GM18870 (cell line): Measurements from ENCODE around the gene ZNF469.

ENCODE experiments used
- ATAC-seq: cut with Tn5 transposase; IDR thresholded peaks from one replicate; pipeline ENCODE4 v1.9.1; 2021; ENCODE audit warnings: moderate library complexity; ENCODE audit not compliant: unreplicated experiment

ZNF469 gene

DNA sequence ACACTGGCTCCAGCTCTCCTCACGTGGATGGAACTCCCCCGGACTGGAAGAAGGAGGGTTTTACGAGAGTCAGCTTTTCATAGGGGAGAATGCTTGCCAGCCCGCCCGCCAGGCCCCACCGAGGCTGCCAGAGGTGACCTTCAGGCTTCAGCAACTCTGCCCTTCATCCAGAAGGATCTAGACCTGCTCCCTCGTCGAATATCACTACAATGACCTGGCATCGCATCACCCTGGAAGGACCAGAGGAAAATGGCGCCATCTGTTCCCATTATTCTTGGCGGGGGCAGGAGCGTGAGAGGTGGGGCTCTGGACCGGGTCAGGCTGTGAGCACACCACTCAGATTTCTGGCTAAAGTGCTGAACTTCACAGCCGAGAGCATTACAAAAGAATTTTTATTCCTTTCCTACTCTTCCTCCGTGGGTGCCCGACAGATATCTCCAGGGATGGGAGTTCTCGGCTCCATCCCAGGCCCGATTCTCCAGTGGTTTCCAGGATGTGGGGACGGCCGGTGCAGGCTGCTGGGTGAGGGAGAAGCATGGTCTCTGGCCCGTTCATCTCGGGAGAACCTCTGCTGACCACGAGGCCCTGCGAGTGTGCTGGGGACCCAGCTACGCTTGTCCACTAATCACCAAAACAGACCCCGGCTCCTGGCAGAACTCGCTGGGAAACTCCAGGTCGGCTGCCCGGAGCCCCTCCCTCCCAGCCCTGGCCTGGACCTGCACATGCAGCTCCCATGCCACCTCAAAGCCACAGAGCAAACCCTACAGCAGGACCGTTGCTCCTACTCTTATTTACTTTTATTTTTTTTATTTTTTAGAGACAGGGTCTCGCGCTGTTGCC is 36.8 kb upstream of the ZNF469 start:
- no peak for ATAC-seq

DNA sequence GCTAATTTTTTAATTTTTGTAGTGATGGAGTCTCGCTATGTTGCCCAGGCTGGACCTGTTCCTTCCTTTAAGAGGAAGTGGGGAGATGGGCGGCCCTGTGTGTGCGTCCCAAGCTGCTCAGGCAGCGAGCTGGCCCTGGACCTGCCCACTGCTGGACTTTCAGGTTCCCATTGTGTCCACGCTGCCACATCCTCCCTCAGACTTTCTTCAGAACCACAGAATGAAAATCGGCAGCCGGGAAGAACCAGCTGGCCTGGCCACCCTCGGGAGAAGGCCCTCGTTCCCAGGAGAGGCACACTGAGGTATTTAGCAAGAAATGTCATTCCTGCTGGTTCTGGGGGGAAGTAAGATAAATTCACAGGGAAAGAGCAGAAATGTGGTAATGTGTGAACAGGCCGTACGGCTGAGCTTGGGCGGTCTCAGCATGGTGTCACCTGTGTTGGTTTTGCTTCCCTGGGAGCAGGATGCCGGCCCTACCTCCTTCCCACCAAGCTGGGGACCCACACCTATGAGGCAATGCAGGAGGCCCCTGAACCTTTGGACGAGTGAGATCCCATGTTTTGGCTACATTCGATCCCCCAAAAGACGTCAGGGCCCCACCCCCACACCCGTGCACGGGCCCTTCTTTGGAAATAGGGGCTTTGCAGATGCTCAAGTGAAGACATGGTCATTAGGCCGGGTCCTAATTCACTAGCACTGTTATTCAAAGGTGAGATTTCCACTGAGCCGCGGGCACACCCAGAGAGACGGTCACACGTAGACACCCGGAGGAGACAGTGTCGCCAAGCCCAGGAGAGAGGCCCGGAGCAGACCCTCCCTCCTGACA is 35.9 kb upstream of the ZNF469 start:
- no peak for ATAC-seq

DNA sequence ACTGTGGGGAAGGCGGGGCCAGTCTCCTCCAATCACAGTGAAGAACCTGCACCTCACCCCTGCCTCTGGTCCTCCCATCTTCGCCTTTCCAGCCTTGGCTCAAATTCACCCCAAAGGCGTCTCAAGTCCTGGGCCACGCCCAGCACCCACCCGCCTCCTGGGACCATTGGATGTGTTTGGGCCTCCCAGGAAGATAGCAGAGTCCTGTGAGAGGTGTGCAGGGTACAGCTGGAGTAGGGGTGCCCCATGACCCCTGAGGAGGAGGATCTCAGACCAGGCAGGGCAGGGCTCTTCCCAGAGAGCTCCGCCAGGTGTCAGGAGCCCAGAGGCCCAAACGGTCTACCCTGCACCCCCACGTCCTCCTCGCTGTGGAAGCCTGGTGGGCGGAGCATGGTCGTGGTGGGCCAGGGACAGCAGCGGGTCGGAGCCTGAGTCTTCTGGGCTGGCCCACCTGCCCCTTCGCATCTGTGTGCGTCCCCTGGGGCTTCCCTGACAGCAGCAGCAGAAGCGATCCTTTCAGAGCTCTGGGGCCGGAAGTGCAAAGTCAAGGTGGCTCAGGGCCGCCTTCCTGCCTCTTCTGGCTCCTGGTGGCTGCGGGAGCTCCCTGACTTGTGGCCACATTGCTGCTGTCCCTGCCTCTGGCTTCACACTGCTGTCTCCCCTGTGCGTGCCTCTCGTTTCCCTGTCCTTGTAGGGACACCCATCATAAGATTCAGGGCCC is 34.9 kb upstream of the ZNF469 start:
- no peak for ATAC-seq

DNA sequence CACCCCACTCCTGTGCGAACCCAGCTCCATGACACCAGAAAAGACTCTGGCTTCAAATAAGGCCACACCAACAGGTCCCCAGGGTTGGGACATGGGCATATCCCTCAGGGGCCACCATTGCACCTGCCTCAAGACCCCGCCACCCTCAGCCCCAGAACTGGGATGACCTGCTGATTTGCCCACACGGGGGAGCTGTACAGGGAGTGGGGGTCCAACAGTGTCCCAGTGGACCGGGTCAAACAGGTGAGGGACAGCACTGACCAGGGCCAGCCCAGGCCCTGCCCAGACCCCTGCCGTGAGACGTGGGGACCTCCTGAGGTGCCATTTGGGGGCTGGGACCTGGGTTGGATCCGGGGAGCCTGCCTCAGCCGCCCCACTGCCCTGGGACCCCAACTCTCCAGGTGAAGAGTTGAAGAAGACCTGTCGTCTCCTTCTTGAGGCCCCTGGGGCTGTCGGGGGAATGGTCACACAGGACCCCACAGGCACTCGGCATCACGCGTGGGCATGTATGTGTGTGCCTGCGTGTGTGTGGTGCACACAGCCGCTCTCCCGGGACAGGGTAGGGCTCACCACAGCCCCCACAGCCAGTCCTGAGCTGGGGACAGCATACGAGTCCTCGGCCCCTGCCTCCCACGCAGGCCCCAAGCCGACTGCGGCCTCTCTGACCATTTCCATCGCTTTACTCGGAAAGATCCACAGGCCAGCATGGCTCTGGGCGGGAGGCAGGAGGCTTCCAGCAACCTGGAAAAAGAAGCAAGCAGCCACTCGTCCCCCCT is 34.2 kb upstream of the ZNF469 start:
- no peak for ATAC-seq

DNA sequence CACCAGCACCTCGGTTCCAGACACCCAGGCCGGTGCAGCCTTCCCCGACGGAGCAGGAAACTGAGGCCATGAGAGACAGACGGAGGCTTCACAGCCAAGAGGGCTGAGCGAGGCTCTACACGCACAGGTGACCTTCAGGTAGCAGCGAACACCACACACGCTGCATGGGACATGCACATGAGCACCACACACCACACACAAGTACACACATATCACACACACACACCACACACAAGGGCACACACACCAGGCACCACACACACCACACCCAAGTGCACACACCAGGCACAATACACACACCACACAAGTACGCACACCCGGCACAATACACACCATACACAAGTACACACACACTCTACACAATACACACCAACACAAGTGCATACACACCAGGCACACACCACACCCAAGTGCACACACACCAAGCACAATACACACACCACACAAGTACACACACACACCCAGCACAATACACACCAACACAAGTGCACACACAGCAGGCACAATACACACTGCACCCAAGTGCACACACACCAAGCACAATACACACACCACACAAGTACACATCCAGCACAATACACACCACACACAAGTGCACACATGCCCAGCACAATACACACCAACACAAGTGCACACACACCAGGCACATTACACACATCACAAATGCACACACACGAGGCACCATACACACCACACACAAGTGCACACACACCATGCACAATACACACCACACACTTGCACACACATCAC is 33.4 kb upstream of the ZNF469 start:
- no peak for ATAC-seq

DNA sequence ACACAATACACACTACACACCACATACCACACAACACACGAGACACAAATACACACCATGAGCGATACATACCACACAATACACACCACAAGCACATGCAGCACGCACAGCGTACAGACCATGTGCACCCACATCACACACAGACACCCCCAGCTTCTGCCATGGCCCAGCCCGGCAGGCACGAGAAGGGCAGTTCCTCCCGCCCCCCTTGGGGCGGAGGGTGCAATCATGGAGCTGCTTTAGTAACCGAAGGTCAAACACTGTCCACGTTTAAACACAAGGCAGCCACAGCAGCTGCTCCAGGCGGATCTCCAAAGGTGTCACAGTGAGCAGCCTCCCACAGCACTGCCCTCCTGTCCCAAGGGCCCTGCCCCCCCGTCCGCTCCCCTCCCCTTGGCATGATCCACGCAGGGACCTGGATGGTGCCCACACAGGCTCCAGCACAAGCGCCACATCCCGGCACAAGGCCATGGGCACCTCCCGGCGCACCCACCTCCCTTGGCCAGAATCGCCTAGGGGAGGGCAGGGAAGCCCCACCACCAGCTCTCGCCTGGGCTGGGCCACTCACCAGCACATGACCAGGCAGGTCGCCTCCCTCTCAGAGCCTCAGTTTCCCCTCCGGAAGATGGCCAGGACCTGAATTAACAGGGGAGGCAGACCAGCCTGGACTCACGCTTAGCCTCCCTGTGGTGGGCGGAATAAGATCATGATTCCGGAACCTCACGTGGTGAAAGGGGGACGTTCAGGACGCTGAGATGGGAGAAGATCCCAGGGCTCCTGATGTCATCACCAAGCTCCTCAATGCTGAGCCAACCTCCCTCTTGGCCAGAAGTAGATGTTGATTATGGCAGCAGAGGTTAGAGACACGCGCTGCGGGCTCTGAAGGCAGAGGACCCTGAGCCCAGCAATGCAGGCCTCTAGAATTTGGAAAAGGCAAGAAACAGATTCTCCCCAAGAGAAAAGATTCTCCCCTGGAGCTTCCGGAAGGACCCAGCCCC is 32.6 kb upstream of the ZNF469 start:
- no peak for ATAC-seq

DNA sequence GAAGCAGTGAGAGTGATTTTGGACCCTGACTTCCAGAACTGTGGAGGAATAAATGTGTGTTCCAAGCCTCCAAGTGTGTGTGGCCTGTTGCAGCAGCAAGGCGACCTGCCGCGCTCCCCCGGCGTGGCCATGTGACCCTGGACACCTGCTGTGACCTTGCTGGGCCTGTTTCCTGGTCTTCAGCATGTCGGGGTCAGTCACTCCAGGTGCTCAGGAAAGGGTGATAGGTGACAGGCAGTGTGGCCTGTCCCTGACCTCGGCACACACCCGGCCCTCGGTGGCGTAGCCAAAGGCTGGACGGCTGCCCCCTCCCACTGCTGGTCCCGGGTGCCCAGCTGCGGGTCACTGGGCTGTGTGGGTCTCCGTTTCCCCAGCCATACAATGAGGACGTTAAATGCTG is 31.8 kb upstream of the ZNF469 start:
- no peak for ATAC-seq

DNA sequence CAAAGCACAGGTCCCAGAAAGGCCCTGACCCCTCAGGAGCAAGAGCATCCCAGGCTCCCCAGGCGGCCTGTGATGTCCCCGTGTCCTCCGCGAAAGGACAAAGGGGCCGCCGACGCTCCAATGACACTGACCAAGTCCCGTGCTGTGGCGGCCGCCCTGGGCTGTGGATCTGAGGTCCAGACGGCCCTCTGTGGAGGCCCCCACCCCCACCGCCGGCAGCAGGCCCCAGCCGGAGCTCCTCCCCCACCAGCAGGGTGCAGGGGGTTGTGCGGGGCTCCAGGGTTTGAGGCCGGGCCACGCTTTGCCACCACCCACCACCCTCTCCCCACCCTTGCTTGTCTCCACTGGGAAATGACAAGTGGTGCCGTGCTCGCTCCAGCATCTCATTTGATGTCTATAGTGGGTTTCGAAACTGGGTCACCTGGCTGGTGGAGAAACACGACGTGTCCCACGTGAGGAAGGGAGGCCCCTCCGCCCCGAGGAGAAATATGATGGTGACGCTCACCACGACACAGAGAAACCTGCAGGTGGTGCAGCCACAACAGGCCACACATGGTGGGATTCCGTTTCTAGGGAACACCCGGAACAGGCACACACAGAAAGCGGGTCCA is 31.2 kb upstream of the ZNF469 start:
- ATAC-seq = no peak

DNA sequence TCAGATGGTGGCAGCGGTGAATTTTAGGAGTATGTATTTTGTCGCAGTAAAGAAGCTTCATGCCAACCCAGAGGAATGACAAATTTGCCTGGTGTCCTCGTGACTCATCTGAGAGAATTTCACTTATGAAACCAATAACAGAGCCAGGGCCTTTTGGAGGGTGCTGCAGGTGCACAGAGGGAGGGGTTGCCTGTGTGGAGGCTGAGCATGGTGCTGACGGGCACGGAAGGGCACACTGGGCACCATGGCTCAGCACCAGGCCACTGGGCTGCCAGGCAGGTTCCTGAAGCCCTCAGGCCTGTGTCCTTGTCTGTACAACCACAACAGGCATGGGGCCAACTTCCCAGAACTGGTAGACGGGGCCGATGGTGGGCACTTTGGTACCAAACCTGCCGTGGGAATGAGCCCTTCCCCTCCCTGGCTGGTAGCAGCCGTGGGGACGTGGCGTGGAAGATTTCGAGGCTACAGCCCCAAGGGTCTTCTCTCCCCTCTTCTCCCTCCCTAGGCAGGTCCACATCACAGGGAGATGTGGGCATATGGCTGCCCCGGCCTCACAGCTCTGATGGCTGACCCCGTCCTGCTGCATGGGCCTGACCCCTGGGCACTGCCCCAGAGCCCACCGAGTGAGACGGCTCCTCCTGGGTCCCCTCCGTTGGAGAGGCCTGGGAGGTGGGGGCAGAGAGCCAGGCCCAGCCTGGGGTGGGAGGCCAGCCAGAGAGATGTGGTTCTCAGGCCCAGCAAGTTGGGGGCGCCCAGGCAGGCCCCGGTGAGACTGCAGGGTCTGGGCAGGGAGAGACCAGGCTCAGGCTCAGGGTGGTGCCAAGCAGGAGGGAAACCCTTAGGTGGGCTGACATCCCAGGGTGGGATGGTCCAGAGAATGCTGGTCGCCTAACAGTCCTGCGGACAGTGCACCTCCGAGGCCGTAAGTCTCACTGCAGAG is 30.2 kb upstream of the ZNF469 start:
- no peak for ATAC-seq

DNA sequence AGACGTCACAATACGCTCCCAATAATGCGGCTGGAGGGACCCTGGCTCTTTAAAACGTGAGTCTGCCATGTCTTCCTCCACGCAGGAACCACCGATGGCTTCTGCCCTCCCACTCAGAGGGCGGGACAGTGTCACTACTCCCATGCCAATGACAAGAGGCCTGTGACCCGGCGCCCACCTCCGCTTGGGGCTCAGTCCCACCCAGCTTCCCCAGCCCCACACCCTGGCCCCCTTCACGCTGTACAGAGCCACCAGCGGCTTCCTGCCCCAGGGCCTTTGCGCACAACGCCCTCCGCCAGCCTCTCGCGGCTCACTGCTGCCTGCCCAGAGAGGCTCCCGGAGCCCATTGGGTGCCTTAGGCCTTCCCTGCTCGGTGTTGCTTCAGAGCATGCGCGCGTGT is 29.5 kb upstream of the ZNF469 start:
- no peak for ATAC-seq

DNA sequence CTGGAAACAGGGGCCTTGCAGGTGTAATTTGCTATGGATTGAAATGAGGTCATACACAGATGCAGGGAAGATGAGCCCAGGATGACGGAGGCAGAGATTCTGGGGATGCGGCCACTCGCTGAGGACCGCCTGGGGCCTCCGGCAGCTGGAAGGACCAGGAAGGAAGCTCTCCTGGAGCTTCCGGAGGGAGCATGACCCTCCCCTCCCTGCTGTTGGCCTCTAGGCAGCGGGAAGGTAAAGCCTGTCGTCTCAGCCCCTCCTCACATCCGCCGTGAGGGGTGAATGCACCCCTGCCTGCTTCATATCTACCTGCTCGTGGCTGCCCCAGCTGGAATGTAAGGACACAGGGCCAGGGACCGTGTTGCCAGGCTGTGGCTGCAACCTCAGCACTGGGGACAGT is 29.1 kb upstream of the ZNF469 start:
- no peak for ATAC-seq

DNA sequence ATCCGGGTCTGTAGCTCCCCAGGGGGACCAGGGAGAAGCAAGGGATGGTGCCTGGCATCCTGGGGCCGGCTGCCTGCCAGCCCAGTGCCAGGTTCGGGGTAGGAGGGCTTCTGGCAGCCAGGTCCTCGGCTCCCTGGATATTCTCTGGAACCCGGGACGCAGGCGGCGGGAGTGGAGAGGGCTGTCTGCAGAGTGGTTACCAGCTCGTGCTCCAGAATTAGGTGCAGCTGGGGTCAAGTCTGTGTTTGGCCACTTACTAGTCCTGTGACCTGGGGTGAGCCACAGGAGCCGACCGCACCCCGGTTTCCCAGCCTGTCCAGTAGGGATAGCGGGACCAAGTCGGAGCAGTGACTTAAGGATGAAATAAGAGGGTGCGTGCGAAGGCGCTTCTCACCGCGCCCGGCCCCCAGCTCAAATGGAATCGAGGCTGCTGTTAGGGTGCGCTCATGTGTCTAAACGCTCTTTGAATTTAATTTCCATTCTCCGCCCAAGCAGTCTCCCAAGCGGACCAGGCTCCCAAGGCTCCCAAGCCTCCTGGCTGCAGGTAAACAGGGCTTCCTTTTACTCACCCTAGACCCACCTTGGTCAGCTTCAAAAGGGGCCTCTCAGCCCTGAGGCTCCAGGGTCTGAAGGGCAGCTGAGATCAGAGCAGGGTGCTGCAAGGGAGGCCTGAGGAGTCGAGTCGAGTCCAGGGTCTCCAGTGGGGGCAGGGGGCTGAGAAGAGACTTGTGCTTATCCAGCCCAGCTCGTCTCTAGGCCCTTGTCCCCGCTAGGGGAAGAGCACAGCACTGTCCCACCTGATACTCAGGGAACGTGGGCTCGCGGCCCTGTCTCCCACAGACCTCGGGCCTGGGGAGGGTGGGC is 28.3 kb upstream of the ZNF469 start:
- ATAC-seq = no peak

DNA sequence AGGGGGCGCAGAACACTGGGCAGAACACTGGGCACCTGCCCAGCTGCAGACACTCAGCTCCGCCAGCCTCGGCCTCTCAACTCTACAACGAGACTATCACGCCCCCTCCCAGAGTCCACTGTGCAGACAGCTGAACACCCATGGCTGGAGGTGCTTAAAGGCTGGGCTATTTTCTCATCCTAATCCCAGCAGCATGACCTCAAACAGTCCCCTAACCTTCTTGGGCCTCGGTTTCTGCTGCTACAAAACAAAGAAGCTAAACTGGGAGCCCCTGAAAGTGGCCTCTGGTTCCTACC is 27.7 kb upstream of the ZNF469 start:
- ATAC-seq = no peak

DNA sequence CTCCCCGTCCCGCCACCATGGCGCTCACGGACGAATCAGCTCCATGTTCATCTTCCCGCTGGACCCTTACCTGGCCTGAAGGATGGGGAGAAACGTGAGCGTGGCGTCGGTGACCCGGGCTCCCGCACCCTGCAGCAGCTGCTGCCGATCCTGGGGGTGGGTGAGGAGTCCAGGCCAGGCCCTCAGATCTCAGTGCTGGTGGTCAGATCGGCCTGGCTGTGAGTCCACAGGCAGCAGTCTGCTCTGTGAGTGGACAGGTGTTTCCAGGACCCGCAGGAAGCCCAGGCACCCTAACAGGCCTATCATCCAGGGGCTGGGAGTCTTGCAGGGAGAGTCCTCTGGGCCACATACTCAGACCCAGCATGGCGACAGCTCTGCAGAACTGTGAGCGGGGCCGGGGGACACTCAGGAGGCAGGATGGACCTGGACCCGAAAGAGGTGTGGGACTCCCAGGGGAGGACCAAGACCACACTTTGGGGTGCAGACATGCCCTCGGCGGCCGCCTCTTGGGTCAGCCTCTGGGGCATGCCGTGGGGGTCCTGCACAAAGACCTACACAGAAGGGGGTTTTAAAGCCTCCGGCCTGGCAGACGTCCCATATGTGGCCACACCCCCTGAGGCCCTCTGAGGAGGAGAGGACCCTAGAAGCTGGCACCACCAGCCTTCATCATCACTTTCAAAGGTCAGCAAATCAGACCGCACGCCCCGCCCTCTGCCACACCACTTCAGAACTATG is 27.2 kb upstream of the ZNF469 start:
- ATAC-seq = no peak

DNA sequence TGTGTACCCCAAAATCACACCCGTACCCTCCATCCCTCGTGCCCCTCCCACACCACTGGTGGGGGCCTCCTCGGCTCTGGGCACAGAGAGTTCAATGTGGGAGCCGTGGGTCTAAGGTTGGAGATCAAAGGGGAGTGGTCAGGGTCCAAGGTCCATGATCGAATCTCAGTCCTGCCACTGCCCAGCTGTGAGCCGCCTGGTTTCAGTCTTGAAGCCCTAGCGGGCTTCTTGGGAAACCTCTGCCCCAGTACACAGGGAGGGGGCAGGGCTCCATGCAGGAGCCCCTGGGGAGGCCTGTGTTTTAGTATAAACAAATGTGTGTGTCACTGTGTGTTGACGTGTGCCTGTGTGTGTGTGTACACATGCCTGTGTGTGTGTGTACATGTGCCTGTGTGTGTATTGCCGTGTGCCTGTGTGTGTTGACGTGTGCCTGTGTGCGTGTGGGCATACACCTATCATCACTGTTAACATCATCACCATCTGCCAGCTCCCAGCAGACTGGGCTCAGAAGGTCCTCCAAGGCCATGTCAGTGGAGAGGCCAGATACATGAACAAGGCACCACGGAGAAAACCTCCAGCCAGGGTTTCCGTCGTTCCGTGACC is 26.5 kb upstream of the ZNF469 start:
- no peak for ATAC-seq
